Endothelial cell of umbilical vein (primary cell): ENCODE data around the gene VPS41. TPM values are rescaled to one million over a fixed set of nuclear protein-coding genes. Genes with fewer than 3 reads are reported as not detected.

Experiments
- BruUV-seq: library from RNA; stranded (reverse); fragments of 400-500 nt; replicated peaks from 2 replicates; lab custom pipeline; 2021; lab: Mats Ljungman, UMichigan
- CTCF ChIA-PET: fragments of 300-600, 350-600 bp; sonication (Branson Sonifier 250); formaldehyde crosslinking; loops from one replicate; lab custom pipeline; 2021; ENCODE audit warnings: antibody characterized with exemption, inconsistent platforms; lab: Charles Lee
- POLR2A ChIA-PET: fragments of 300-600, 350-600 bp; sonication (Branson Sonifier 250); formaldehyde crosslinking; loops from one replicate; lab custom pipeline; 2021; ENCODE audit warnings: antibody characterized with exemption, inconsistent platforms; lab: Charles Lee
- DNase-seq: peaks from one replicate; pipeline ENCODE4 v3.0.0-alpha.2; 2011; ENCODE audit warnings: low read depth, low spot score
- FAIRE-seq: peaks from 2 replicates; lab custom pipeline; 2011; peaks lifted over from hg19 to GRCh38; lab: Jason Lieb, UNC
- H2AFZ ChIP-seq: 2 replicates; pipeline ENCODE4 v1.6.0; 2012; ENCODE audit warnings: low read depth, low read length, control low read depth, inconsistent platforms
- H3K27ac ChIP-seq: 2 replicates; pipeline ENCODE4 v1.5.1; 2011; ENCODE audit warnings: low read depth, mild to moderate bottlenecking, control low read depth, low read length, moderate library complexity; ENCODE audit not compliant: insufficient read depth
- H3K27me3 ChIP-seq, 2 experiments: 2 replicates each; pipeline versions ENCODE4 v1.6.0 to v1.6.1; 2011; ENCODE audit warnings: low read length in 2 of 2, mixed read lengths in 1 of 2; ENCODE audit not compliant: control insufficient read depth in 2 of 2, insufficient read depth in 2 of 2
- H3K36me3 ChIP-seq, 2 experiments: 2 replicates in 1 of 2; 3 replicates in 1 of 2; pipeline ENCODE4 v1.5.1; 2011; ENCODE audit warnings: low read length in 2 of 2, mild to moderate bottlenecking in 1 of 2, moderate library complexity in 1 of 2; ENCODE audit not compliant: control insufficient read depth in 2 of 2, insufficient read depth in 2 of 2; ENCODE audit errors: extremely low read depth in 1 of 2
- H3K4me1 ChIP-seq: 3 replicates; pipeline ENCODE4 v1.5.1; 2011; ENCODE audit warnings: mild to moderate bottlenecking, low read length; ENCODE audit not compliant: control insufficient read depth, insufficient read depth; ENCODE audit errors: extremely low read depth
- H3K4me2 ChIP-seq: 2 replicates; pipeline ENCODE4 v1.6.1; 2011; ENCODE audit warnings: low read length, control low read depth, mixed read lengths; ENCODE audit not compliant: insufficient read depth
- H3K4me3 ChIP-seq, 3 experiments: fragments of 200-600 bp in 1 of 3; sonication (generic), shearing (Covaris generic) in 1 of 3; replicated peaks in 1 of 3; 2 replicates each; pipeline ENCODE4 v1.5.1; 2011 to 2016; ENCODE audit warnings: control low read depth in 3 of 3, low read length in 3 of 3, mild to moderate bottlenecking in 2 of 3, inconsistent platforms in 1 of 3, low read depth in 1 of 3, moderate library complexity in 1 of 3; ENCODE audit not compliant: insufficient read depth in 1 of 3
- H3K79me2 ChIP-seq: 2 replicates; pipeline ENCODE4 v1.6.0; 2012; ENCODE audit warnings: low read length, inconsistent platforms; ENCODE audit not compliant: control insufficient read depth, insufficient read depth
- H3K9ac ChIP-seq: replicated peaks from 2 replicates; pipeline ENCODE3; 2011; ENCODE audit warnings: low read length, control low read depth; ENCODE audit not compliant: insufficient read depth; ENCODE audit errors: extremely low read depth
- H3K9me1 ChIP-seq: replicated peaks from 3 replicates; pipeline ENCODE4 v1.6.0; 2011; ENCODE audit warnings: mild to moderate bottlenecking, low read length; ENCODE audit not compliant: control insufficient read depth, insufficient read depth; ENCODE audit errors: extremely low read depth
- H3K9me3 ChIP-seq: replicated peaks from 2 replicates; pipeline ENCODE4 v1.5.1; 2012; ENCODE audit warnings: low read length, inconsistent platforms; ENCODE audit not compliant: control insufficient read depth, insufficient read depth
- H4K20me1 ChIP-seq: replicated peaks from 2 replicates; pipeline ENCODE3; 2011; ENCODE audit warnings: mild to moderate bottlenecking, low read length; ENCODE audit not compliant: control insufficient read depth, insufficient read depth; ENCODE audit errors: extremely low read depth
- CTCF ChIP-seq, 2 donors: IDR thresholded peaks; 1 replicate in 1 of 2; 2 replicates in 1 of 2; pipeline ENCODE4 v1.5.1; 2011; ENCODE audit warnings: low read length in 2 of 2, mild to moderate bottlenecking in 2 of 2, moderate library complexity in 2 of 2, control low read depth in 1 of 2, inconsistent platforms in 1 of 2, low read depth in 1 of 2; ENCODE audit not compliant: insufficient read depth in 1 of 2; ENCODE audit errors: extremely low read depth in 1 of 2
- EZH2 ChIP-seq: IDR thresholded peaks from 2 replicates; pipeline ENCODE4 v1.6.1; 2012; ENCODE audit warnings: borderline replicate concordance, low read depth, mild to moderate bottlenecking, moderate library complexity, low read length, inconsistent platforms; ENCODE audit not compliant: severe bottlenecking
- FOS ChIP-seq: IDR thresholded peaks from 2 replicates; pipeline ENCODE4 v1.6.1; 2011; ENCODE audit warnings: mild to moderate bottlenecking, low read length, moderate library complexity, borderline replicate concordance; ENCODE audit not compliant: insufficient read depth
- GATA2 ChIP-seq: IDR thresholded peaks from 2 replicates; pipeline ENCODE4 v1.7.0; 2011; ENCODE audit warnings: low read depth, mild to moderate bottlenecking, moderate library complexity, mixed read lengths, low read length; ENCODE audit not compliant: insufficient read length, insufficient read depth
- JUN ChIP-seq: IDR thresholded peaks from 2 replicates; pipeline ENCODE4 v1.6.1; 2011; ENCODE audit warnings: borderline replicate concordance, low read depth; ENCODE audit not compliant: insufficient read length, insufficient read depth
- MAX ChIP-seq: IDR thresholded peaks from 2 replicates; pipeline ENCODE4 v1.6.1; 2011; ENCODE audit not compliant: insufficient read depth, insufficient read length
- MYC ChIP-seq: IDR thresholded peaks from one replicate; pipeline ENCODE4 v1.6.1; 2011; ENCODE audit warnings: mild to moderate bottlenecking, low read depth, low read length
- POLR2A ChIP-seq: IDR thresholded peaks from 2 replicates; pipeline ENCODE4 v1.6.1; 2012; ENCODE audit warnings: low read depth, mild to moderate bottlenecking, control low read depth, low read length
- POLR2AphosphoS5 ChIP-seq: IDR thresholded peaks from 2 replicates; pipeline ENCODE4 v1.6.1; 2012; ENCODE audit warnings: low read depth, mild to moderate bottlenecking, control low read depth, low read length, moderate library complexity; ENCODE audit not compliant: insufficient read depth
- dilution Hi-C: fragments of 300-500 bp; cut with MboI; formaldehyde crosslinking; loops from one replicate; pipeline ENCODE4 v1.15.0; 2019; ENCODE audit warnings: low sequenced_read_pairs; ENCODE audit not compliant: extremely low pct_ligation_motif_present
- intact Hi-C: fragments of 100-400 bp; cut with micrococcal nuclease; formaldehyde crosslinking; loops from one replicate; pipeline ENCODE4 v1.10.0; 2022
- polyA plus RNA-seq, 4 experiments: library from polyadenylated mRNA; depleted of rRNA in 3 of 4; stranded (reverse) in 3 of 4; unstranded in 1 of 4; fragments of >200 nt; gene quantifications; 2 replicates each; pipeline versions ENCODE4 v1.2.1 to v1.2.3, GENCODE V29; 2011 to 2012; ENCODE audit warnings: missing spikeins in 1 of 4
- total RNA-seq: library from RNA; stranded (reverse); gene quantifications from 2 replicates; pipeline ENCODE4 v1.2.3, GENCODE V29; 2021

The VPS41 gene
- total and polyA plus RNA-seq, 2 donors (not counting 3 experiments of a cell fraction or from before 2014, with no cell fraction given): 14.3 to 79.8 TPM

- Histone ChIP-seq H3K27me3 (no peaks in the 10 kb centered on the region), H3K4me1 (no peaks in the 10 kb centered on the region), H3K9ac (no peak overlapping the region), H3K27ac (no peak overlapping the region), H3K9me1 (no peaks in the 10 kb centered on the region), H3K9me3 (no peaks in the 10 kb centered on the region), H3K36me3 (no peaks in the 10 kb centered on the region), H3K4me2 (no peak overlapping the region), H3K79me2 (no peaks in the 10 kb centered on the region), H2AFZ (no peak overlapping the region), H4K20me1 (no peaks in the 10 kb centered on the region), H3K4me3 (no peak overlapping the region)
- no TSS peak for BruUV-seq
- intact Hi-C loops: no loop called here
- no peak for TF ChIP-seq POLR2A
- TF ChIP-seq JUN: no peak
- TF ChIP-seq MYC: no peak
- TF ChIP-seq GATA2: no peak
- no peak for TF ChIP-seq FOS
- TF ChIP-seq MAX: no peak
- no peak for TF ChIP-seq POLR2AphosphoS5
- no peak for TF ChIP-seq EZH2
- TF ChIP-seq CTCF (IDR thresholded peaks at IDR 0.05; ENCODE audit: extremely low read depth in 1 of 2, insufficient read depth in 1 of 2, low read depth in 1 of 2, low read length in 2 of 2): no peak
- dilution Hi-C loops: no loop called here
- DNase-seq: no peak
- FAIRE-seq: no peak
- POLR2A ChIA-PET: no interaction called here
- CTCF ChIA-PET: no interaction called here
Measured at GRCh38 chr7:38686888-38687287, 222.1 kb downstream of the VPS41 start.
